ENCODE measurements around the gene FBXO11.

DNA sequence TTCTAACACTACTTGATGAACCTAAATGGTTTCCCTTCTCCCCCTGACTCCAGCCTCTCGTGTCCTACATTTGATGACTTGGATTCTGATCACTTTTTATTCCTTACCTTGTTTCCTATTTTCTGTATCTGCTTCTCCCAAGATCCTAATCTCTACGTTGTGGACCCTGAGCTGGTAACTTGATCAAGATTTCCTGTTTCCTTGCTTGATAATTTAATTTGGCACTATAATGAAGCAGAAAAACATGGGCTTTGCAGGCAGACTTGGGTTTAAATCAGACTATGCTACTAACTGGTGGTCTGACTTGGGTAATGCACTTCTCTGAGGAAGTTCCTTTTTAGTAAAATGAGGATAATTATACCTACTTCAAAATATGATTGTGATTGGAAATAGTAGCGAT lies 11.7 kb upstream of the FBXO11 start:
- TF ChIP-seq, protein P1, sequence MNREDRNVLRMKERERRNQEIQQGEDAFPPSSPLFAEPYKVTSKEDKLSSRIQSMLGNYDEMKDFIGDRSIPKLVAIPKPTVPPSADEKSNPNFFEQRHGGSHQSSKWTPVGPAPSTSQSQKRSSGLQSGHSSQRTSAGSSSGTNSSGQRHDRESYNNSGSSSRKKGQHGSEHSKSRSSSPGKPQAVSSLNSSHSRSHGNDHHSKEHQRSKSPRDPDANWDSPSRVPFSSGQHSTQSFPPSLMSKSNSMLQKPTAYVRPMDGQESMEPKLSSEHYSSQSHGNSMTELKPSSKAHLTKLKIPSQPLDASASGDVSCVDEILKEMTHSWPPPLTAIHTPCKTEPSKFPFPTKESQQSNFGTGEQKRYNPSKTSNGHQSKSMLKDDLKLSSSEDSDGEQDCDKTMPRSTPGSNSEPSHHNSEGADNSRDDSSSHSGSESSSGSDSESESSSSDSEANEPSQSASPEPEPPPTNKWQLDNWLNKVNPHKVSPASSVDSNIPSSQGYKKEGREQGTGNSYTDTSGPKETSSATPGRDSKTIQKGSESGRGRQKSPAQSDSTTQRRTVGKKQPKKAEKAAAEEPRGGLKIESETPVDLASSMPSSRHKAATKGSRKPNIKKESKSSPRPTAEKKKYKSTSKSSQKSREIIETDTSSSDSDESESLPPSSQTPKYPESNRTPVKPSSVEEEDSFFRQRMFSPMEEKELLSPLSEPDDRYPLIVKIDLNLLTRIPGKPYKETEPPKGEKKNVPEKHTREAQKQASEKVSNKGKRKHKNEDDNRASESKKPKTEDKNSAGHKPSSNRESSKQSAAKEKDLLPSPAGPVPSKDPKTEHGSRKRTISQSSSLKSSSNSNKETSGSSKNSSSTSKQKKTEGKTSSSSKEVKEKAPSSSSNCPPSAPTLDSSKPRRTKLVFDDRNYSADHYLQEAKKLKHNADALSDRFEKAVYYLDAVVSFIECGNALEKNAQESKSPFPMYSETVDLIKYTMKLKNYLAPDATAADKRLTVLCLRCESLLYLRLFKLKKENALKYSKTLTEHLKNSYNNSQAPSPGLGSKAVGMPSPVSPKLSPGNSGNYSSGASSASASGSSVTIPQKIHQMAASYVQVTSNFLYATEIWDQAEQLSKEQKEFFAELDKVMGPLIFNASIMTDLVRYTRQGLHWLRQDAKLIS (CRISPR knock-in tag; IDR thresholded peaks at IDR 0.05; ENCODE audit: borderline replicate concordance): no peak
- TF ChIP-seq, protein P2, sequence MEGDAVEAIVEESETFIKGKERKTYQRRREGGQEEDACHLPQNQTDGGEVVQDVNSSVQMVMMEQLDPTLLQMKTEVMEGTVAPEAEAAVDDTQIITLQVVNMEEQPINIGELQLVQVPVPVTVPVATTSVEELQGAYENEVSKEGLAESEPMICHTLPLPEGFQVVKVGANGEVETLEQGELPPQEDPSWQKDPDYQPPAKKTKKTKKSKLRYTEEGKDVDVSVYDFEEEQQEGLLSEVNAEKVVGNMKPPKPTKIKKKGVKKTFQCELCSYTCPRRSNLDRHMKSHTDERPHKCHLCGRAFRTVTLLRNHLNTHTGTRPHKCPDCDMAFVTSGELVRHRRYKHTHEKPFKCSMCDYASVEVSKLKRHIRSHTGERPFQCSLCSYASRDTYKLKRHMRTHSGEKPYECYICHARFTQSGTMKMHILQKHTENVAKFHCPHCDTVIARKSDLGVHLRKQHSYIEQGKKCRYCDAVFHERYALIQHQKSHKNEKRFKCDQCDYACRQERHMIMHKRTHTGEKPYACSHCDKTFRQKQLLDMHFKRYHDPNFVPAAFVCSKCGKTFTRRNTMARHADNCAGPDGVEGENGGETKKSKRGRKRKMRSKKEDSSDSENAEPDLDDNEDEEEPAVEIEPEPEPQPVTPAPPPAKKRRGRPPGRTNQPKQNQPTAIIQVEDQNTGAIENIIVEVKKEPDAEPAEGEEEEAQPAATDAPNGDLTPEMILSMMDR (IDR thresholded peaks at IDR 0.05): no peak
- TF ChIP-seq, protein P3, sequence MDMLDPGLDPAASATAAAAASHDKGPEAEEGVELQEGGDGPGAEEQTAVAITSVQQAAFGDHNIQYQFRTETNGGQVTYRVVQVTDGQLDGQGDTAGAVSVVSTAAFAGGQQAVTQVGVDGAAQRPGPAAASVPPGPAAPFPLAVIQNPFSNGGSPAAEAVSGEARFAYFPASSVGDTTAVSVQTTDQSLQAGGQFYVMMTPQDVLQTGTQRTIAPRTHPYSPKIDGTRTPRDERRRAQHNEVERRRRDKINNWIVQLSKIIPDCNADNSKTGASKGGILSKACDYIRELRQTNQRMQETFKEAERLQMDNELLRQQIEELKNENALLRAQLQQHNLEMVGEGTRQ (CRISPR knock-in tag; IDR thresholded peaks at IDR 0.05): no peak
